PFSK-1 (cell line): ENCODE results near the gene ALKBH5.

ENCODE experiments used
- POLR2AphosphoS5 ChIP-seq: IDR thresholded peaks from 2 replicates; pipeline ENCODE4 v1.6.1; 2012; ENCODE audit warnings: low read depth, mild to moderate bottlenecking, control low read depth, low read length, moderate library complexity
- SIN3A ChIP-seq: IDR thresholded peaks from 2 replicates; pipeline ENCODE4 v1.6.1; 2012; ENCODE audit warnings: mild to moderate bottlenecking, low read length, moderate library complexity, borderline replicate concordance; ENCODE audit not compliant: insufficient read depth

DNA sequence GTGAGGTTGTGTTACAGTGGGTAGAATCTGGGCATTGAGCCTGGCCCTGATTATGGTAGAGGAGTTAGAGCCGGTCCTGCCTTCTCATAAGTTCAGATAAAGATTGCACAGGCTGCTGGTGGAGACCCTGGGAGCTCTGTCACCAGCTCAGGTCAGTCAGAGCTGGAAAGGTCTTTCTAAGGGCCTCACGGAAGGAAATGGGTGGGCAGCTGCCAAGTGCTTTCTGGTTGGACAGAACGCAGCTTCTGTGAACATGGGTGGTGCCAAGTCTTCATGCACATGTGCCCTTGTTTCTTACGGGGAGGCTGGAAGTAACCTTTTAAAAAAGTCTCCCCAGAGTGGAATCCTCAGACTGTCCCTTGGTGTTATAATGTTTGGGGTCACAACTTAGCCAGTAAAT is 14.9 kb downstream of the ALKBH5 start:
- TF ChIP-seq POLR2AphosphoS5 (no peak), SIN3A (no peak)
